Anterior cingulate cortex (tissue), 58 donors: ENCODE data around the gene IL20.

ENCODE experiments used
- DNase-seq, 58 donors: peaks; one replicate each; lab custom pipeline; 2025; lab: John Stamatoyannopoulos, UW

IL20 gene

GRCh38 chr1:206898915-206899431 lies 33.5 kb downstream of the IL20 start:
- DNase-seq, result no peak

- DNase-seq, result no peak
Measured at GRCh38 chr1:206899717-206900116, 34.3 kb downstream of the IL20 start.

GRCh38 chr1:206900149-206900548 lies 34.7 kb downstream of the IL20 start:
- no peak for DNase-seq

- DNase-seq, result no peak
Measured at GRCh38 chr1:206901944-206902343, 36.5 kb downstream of the IL20 start.

- DNase-seq, result no peak
Measured at GRCh38 chr1:206902702-206903101, 37.3 kb downstream of the IL20 start.

GRCh38 chr1:206903687-206904086 lies 38.3 kb downstream of the IL20 start:
- DNase-seq, result no peak

GRCh38 chr1:206904423-206905142 lies 39.2 kb downstream of the IL20 start:
- DNase-seq, result no peak

GRCh38 chr1:206905295-206906164 lies 40.1 kb downstream of the IL20 start:
- DNase-seq, result no peak

GRCh38 chr1:206907304-206907991 lies 42.0 kb downstream of the IL20 start:
- no peak for DNase-seq

- DNase-seq, result no peak
Measured at GRCh38 chr1:206908038-206908437, 42.6 kb downstream of the IL20 start.

GRCh38 chr1:206909161-206909882 lies 43.9 kb downstream of the IL20 start:
- DNase-seq, result peak in 6 of 58 donors; percentile 4 to 47 (median 24)

GRCh38 chr1:206909883-206910318 lies 44.5 kb downstream of the IL20 start:
- DNase-seq, result no peak

- peak in 2 of 58 donors; percentile 8 to 19 for DNase-seq
Measured at GRCh38 chr1:206911064-206911663, 45.7 kb downstream of the IL20 start.

- peak in 48 of 58 donors; percentile 2 to 71 (median 38) for DNase-seq
Measured at GRCh38 chr1:206912445-206913095, 47.1 kb downstream of the IL20 start.

GRCh38 chr1:206913766-206914537 lies 48.5 kb downstream of the IL20 start:
- no peak for DNase-seq

- no peak for DNase-seq
Measured at GRCh38 chr1:206915030-206915735, 49.8 kb downstream of the IL20 start.

GRCh38 chr1:206916000-206916709 lies 50.7 kb downstream of the IL20 start:
- no peak for DNase-seq
